ENCODE data around the gene COBL.
A peak's percentile ranks its signal among the peaks of the same experiment; 100 is the strongest.

The COBL gene

DNA sequence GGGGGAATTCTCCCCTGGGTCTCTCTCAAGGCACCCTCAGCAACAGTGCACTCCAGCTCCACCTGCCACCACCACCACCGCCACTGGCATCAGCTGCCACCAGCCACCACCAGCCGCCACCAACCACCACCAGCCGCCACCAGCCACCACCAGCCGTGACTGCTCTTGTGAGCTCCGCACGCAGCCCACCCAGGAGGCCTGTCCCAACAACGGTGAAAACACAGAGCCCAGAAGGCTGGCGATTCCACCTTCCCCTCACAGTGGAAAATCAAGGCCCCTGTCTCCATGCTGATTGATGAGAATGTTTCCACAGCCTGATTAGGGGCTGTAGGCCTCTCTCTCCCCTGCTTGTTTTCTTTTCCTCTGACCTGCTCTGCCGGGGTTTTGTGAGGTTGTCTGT, 41.1 kb downstream of the COBL start:
- peak; percentile 45 for DNase-seq

DNA sequence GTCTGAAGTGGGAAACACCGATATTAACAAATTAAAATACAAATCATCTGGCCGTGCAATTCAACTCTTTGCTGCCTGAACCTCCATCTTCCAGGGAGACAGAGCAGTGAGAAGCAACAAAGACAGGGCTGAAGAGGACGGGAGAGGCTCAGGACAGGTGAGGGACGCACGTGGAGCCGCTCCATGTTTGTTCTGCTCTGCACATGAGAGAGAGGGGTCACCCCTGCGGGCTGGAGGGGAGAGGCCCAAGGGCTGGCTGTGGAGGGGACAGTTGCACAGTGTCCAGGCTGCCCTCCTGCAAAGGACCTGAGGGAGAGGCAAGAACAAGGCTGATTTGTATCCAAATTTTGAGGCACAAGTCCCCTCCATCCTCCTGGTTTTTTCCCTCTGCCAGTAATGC, 41.7 kb downstream of the COBL start:
- DNase-seq: no peak

DNA sequence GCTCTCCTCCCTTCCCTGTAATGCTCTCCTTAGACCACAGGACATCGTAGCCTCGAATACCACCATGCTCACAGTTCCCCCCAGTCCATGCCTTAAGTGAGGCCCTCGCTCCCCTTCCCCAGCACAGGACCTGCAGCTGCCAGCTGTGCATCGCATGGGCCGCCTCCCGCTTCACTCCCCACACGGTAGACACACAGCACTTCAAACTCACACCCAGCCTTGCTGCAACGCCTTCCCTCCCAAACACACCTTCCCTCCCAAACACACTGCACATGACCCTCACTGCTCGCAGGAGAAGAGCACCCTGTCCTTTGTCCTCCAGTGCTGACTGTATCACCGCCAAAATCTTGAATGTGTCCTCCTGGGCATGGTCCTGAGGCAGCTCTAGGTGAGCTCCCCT, 42.6 kb downstream of the COBL start:
- DNase-seq: no peak

DNA sequence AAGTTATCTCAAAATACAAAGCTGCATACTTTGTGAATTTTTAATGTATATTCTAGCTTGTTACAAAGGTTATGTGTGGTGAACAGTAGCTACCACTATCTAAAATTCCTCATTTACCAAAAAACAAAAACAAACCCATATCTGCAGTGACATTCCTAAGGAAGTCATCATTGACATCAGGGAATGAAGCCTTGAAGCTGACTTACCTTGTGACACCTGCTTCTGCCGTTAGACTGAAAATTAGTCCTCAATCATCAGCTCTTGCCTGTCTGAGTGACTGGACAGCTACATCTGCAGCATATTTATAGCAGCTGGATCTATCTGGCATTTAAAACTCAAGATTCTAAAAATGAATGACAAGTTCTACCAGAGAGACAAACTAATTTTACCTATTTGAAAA, 43.2 kb downstream of the COBL start:
- DNase-seq: no peak

DNA sequence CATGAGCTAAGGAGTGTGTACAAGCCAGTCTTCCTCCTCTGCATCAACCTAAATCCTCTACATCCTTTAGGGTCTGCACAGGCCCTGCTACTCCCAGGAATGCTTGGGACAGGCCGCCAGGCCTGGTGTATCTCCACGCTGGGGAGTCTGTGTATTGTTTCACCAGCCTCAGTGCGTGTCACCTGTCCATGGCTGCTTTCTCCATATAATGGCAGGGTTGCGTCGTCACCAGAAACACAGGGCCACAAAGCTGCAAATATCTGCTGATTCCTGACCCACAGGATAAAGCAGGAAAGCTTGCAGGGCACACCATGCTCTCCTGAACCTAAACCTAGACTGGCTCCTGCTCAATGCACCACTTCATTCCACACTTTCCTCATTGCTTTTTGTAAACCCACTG, 45.6 kb downstream of the COBL start:
- DNase-seq: no peak

DNA sequence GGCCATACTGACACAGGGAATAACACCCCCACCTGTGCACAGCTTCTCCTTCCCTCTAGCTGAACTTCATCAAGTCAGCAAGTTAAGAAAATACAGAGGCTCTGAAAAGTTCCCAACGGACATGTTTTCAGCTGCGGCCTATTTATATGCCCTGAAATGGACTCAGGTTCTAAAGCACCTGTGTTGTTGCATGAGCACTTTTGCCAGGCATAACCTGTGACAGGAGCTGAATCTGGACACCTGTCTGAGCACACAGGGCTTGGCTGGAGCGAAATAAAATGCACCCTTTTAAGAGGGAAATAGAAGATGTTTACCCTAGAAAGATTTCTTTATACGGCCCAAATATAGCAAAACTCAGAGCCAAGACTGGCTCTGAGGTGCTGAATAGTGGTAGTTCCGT, 46.7 kb downstream of the COBL start:
- DNase-seq: no peak

DNA sequence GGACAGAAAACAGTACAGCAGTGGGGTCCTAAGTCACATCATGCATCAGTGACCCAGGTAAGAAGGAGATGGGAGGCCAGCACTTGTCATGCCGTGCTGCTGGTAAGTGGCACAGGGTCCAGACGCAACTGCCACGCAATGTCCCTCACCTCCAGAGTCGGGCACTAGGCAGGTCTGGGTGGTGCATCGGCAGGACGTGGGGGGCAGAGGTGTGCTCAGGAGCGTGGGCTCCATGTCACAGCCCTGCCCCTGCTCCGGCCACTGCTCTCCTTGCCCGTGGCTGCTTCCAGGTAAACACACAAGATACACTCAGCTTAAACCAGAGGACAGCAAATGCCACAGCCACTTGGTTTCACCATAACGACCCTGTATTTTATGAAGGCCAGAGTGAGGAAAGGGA, 47.3 kb downstream of the COBL start:
- no peak for DNase-seq

DNA sequence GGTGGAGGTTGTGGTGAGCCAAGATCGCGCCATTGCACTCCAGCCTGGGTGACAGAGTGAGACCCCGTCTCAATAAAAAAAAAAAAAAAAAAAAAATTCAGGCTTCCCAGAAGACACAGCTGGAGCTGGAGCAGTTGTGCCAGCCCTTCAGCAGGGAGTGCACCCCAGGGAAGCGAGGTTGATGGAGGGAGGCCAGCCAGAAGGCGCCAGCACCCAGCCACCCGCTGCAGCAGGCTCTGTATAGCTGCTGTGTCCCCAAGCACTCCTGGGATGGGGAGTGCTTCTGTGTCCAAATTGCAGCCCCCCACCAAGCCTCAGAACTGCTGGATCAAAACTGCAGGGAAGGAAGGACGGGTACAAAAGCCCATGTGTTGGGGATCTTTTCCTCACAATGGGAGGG, 47.8 kb downstream of the COBL start:
- DNase-seq: peak; percentile 71

DNA sequence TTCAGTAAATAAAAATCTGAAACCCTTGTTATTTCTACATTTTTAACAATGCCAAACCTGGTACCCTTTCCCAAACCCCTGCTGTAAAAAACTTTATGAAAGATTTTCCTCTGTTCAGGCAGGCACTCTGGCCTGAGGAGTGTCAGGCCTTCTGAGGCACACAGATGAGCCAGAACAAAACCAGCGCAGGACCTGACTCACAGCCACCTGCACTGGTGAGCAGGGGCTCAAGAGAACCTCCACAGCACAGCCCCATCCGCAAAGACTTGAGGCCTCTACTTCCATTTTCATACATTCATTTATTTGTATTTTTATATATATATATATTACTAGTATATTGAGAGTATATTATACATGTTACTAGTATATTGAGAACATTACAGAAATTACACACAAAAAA, 49.4 kb downstream of the COBL start:
- no peak for DNase-seq

DNA sequence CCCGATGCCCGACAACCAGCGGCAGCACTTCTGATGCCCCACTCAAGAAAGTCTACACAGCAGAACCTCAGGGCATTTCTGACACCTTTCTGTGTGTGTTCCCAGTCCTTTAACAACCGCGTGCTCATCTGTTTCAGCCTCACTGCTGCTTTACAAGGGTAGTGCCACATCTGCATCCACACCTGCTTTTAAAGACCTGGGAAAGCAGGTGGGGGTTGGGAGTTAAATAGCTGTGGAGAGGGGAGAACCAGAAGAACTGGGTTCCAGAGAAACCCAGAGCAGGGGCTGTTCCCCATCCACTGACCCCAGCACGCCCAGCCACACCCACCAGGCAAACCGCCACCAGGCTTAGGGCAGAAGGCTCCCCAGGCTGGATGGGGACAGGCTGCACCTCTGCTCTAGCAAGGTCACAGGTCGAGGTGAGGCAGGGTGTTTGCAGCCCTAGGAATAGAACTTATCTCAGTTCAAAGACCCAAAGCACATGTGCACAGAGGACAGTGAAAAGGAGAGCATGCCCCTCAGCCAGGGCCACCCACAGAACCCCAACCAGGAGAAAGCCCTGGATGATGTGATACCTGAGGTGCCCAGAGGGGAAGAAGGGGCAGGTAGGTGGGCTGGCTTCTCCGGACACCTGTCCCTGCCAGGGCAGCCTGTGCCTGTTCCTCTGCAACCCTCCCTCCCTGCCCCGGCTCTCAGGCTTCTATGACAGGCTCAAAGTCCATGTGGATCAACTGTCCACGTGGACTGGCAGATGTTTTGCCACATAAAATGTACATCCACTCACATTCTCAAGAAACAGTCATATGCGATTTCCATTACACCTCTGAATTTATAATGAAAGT, 51.3 kb downstream of the COBL start:
- peak; percentile 50 for DNase-seq

DNA sequence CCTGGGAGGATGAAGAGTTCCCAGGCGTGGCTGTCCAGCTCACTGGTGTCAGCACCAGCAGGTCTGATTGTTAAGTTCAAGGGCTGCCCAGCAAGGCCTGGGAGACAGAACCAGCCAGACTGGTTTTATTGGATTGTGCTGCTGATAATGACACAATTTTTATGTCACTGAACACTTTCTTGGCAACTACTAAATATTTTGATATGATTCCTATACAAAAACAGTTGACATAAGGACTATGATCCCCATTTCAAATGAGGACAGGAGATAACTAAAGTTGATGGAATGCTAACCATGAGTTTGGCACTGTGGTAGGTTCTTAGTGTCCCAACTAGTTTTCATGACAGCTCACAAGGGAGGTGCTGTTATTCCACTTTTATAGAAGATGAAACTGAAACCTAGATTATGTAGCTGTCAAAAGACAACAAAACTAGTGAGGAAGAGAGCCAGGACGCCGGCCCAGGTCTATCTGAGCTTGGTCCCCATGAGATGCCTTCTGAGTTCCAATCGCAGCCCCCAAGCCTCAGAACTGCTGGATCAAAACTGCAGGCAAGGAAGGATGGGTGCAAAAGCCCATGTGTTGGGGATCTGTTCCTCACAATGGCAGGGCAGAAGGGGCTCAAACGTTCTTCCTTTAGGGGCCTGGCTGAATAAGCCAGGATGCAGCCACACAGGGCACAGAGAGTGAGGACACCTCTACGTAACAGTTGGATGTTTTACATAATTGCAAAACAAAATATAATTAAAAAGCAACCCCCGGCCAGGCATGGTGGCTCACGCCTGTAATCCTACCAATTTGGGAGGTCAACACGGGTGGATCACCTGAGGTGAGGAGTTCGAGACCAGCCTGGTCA, 52.8 kb downstream of the COBL start:
- no peak for DNase-seq

DNA sequence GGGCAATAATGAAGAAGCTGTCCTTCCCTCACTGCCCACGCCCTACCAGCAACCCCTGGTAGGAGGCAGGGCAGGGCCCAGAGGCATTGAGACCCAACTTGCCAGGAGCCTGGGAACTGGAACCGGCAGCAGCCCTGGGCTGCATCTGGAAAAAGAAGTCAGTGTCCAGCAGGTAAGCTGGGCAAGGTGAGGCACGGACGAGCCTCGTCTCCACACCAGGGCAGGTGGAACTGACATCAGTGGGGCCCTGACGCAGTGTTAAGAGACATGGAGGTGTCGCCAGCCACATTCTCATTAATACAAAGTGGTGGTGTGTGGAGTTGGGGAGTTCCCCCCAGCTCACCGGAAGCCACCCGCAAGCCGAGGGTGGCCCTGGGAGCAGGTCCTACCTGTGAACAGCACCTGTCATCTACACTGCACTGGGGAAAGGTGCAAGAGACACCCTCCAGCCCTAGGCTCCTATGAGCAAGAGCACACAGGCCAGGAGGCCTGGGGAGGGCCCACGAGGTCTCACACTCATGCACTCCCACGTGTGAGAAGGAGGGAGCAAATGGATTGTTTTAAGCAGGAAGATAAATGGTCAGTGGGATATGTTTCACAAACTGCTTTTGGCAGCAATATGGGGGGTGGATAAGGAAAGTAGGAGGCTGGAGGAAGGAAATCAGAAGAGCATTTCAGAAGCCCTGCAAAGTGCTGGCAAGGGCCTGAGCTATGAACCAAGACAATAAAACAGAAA, 53.6 kb downstream of the COBL start:
- no peak for DNase-seq

DNA sequence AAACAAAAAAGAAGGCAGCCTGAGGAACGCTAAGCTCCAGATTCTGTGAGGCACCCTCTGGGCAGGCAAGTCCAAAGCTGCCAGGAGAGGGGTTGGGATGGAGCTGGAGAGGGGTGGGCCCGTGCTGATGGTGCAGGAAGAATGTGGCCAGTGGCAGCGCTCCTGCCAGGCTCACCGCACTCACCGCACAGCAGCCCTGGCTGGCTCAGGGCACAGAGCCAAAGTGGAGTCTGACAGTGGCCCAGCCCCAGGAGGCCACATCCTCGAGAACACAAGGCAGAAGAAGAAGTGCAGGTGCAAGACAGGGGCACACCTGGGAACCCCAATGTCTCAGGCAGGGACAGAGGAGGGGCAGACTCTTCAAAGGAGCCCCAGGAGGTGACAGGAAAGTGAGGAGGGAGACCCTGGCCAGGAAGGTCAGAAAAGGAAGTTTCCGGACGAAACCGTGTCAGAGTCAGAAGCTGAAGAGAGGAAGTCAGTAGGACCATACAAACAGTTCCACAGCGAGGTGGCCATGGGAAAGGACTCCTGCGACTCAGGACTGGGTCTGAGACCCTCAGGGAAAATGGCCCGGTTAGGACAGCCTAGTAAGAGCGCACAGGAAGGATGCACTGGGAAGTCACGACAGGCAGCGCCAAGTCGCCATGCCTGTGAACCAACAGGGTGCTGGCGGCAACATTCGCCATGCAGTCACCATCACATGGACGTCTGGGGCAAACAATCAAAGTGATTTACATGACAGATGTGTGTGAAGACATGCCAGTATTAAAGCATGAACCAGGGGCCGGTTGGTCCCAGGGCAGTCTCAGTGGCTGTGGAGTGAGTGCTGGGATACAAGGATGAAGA, 54.4 kb downstream of the COBL start:
- peak; percentile 83 for DNase-seq

DNA sequence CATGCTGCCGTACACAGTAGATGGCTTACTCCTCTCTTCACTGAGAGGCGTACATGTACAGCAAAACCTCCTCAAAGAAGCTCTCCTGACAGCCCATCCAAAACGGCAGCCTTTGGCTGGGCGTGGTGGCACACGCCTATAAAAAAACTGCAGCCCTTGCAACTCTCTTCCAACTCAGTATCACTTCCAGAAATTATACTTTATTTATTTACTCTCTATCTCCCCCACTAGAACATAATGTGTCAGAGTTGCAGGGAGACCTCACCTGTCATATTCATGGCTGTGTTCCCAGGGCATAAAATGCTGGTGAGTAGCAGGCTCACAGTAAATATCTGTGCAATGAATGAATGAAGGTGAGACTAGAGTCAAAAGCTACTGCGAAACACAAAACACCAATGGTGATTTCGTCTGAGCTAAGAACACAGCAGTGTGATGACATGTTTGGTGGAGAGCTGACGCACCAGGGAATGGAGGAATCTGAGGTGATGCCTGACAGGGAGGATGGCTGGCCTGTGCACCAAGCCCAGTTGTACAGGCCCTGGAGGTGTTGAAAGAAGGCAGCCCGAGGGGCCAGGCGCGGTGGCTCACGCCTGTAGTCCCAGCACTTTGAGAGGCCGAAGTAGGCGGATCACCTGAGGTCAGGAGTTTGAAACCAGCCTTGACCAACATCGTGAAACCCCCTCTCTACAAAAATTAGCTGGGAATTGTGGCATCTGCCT, 55.3 kb downstream of the COBL start:
- DNase-seq: peak; percentile 63

DNA sequence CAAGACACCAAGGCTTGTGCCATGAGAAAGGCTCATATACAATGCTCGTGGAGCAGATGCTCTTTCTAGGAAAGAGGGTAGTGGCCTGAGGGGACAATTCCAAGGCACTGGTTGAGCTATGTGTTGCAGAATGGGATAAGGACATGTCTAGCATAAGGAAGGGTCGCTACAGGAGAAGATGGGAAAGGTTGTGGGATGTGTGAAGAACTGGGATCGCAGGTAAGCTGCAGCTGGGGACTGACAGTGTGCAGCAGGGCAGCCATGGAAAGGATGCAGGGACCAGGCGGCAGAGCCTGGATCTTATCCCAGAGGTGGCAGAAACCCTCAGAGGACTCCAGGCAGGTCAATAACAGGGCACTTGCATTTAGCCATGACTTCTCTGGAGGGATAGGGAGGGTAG, 56.1 kb downstream of the COBL start:
- no peak for DNase-seq

DNA sequence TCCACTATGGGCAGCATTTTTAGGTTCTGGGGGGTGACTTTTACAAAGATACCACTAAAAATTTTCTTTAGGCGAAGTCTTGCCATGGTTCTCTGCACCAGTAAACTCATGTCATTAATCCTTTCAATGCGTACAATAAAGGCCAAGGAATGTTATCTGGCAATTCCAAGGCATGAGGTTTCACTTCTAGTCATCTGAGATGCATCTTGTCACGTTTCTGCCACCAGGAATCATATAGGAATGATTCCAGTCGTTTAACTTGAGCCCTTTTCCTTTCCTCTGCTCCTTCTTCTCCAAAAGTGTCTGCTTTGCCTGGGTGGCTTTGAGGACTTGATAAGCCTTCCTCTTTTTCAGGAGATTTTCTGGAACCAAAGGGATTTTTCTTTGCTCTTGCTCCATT, 56.8 kb downstream of the COBL start:
- DNase-seq: no peak

DNA sequence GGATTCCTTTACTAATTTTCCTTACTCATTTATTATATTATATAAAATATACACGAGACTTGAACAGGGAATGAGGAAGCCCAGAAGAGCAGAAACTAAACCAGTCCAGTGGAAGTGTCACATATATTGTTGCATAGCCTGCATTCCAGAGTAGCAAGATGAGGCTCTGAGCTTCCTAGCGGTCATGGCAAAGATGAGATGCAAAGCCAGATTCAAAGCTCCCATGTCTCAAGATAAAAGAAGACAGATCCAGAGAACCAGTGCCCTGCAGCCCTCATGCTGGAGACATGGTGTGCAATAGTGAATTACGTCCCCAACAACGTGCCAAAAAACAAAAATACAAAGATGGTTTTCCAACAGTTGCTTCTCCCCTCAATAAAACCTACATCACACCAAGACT, 59.7 kb downstream of the COBL start:
- no peak for DNase-seq

DNA sequence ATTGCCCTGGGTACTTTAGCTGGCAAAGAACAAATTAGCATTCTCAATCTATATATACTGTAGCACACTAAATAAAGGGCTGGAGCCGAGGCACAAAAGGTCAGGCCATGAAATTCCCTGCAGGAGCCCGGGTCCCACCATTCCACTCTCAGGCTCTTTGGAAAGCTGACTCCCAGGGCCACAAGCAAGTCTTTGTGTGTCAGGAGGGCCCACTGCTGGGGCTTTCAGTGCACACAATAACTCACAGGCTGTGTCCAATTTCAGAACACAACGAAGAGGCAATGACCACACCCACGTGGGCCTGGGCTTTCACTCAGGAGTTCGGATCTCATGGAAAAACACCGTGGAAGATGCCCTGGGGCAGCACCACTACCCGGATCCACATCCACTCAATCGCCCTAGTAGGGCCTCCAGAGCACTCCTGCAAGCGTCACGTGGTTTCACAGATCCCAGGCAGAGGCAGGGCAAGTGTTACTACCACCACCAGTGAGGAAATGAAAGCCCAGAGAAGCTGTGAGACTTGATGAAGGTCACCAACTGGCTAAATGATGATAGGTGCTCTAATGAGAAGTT, 60.3 kb downstream of the COBL start:
- peak; percentile 84 for DNase-seq

DNA sequence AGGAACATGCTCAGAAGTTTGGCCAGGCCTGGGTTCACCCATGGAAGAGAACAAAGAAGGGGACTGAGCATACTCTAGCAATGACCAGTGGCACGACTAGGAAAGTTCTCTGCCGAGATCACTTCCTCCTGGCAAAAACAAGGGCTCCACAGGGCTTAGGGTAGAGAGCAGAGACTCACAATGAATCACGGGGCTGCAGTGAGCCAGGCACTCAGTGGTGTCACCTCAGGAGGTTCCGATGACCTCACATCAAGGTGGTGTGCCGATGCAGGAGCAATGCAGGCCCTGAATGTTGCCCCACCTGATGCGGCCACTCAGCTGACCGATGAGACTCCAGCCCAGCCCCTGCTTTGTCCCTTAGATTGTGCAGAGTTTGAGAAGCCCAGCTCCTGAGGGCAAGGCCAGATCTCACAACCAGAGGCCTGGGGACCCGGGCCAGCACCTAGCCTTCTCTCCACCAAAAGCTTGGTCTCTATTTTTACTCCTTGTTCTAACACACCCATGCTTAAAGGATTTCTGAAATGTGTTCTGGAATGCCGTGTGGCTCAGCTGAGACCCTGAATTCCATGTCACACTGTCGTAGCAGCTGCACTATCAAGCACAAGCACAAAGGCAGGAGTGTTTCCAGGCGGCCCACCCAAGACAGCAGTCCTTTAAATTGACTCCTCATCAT, 60.9 kb downstream of the COBL start:
- no peak for DNase-seq

DNA sequence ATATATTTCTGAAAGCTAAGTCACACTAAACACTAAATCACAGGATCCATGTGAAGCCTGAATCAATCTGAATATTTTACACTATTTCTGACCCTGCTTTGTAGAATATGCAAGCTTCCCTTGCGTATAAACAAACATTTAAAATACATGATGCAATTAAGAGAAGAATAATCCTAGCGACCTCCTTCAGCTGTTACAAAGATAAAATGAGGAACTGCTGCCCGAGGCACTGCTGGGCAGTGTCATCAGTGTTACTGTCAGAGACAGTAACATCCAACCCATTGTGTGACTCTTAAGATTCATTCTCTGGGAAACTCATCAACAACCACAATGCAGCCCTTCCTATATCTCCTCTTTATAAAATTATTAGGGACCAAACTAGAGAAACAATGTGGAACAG, 61.6 kb downstream of the COBL start:
- no peak for DNase-seq

DNA sequence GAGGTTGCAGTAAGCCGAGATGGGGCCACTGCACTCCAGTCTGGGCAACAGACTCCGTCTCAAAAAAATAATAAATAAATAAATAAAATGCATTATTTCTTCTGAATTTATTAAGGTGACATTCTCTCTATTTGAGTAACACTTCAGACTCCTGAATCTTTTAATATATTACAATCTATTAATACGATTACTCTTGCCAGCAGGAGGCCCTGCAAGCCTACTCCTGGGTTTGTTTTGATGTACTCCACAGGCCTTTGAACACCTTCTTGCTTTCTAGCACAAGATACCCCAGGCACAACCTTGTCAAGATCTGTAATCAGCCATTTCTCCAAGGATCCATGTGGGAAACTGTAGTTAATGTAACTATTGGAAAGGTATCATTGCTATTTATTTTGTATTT, 63.5 kb downstream of the COBL start:
- DNase-seq: peak; percentile 28

Measured in NCI-H69 (cell line).